OCI-LY7 (cell line): ENCODE measurements around the gene ANAPC1. TPM values are rescaled to one million over a fixed set of nuclear protein-coding genes. Genes with fewer than 3 reads are reported as not detected.

Experiments
- BruUV-seq: library from RNA; stranded (reverse); fragments of 400-500 nt; replicated peaks from 2 replicates; lab custom pipeline; 2021; lab: Mats Ljungman, UMichigan
- CTCF ChIA-PET: fragments of 300-600 bp; sonication (Branson Sonifier 250); formaldehyde crosslinking; loops from one replicate; lab custom pipeline; 2022; ENCODE audit warnings: antibody characterized with exemption; ENCODE audit not compliant: unreplicated experiment; lab: Charles Lee
- POLR2A ChIA-PET: fragments of 300-600 bp; sonication (Branson Sonifier 250); formaldehyde crosslinking; loops from one replicate; lab custom pipeline; 2022; ENCODE audit warnings: antibody characterized with exemption; lab: Charles Lee
- DNase-seq: peaks from one replicate; pipeline ENCODE4 v3.0.0-alpha.2; 2015; ENCODE audit warnings: low spot score
- H2AFZ ChIP-seq: fragments of 200-600 bp; sonication (generic), shearing (Covaris generic); 2 replicates; pipeline ENCODE4 v1.6.1; 2014; ENCODE audit warnings: mild to moderate bottlenecking, antibody characterized with exemption, low read length, moderate library complexity
- H3K27ac ChIP-seq: fragments of 200-600 bp; sonication (generic); 2 replicates; pipeline ENCODE4 v1.5.1; 2014; ENCODE audit warnings: mixed run types, low read depth, mild to moderate bottlenecking, moderate library complexity, low read length, inconsistent platforms; ENCODE audit not compliant: poor library complexity, severe bottlenecking
- H3K36me3 ChIP-seq: fragments of 200-600 bp; sonication (generic); 2 replicates; pipeline ENCODE4 v1.6.1; 2014; ENCODE audit warnings: mild to moderate bottlenecking, antibody characterized with exemption, low read length, moderate library complexity, mixed read lengths; ENCODE audit not compliant: insufficient read depth
- H3K4me1 ChIP-seq: fragments of 200-600 bp; sonication (generic); 2 replicates; pipeline ENCODE4 v1.5.1; 2014; ENCODE audit warnings: mild to moderate bottlenecking, low read length; ENCODE audit not compliant: insufficient read depth, poor library complexity, severe bottlenecking
- H3K4me2 ChIP-seq: fragments of 200-600 bp; sonication (generic); 2 replicates; pipeline ENCODE4 v1.6.1; 2014; ENCODE audit warnings: mild to moderate bottlenecking, low read length
- H3K4me3 ChIP-seq: fragments of 200-600 bp; sonication (generic); 2 replicates; pipeline ENCODE4 v1.5.1; 2014; ENCODE audit warnings: mild to moderate bottlenecking, low read depth, low read length; ENCODE audit not compliant: poor library complexity, severe bottlenecking
- H3K79me2 ChIP-seq: fragments of 200-600 bp; sonication (generic); 2 replicates; pipeline ENCODE4 v1.6.1; 2016; ENCODE audit warnings: low read depth, mild to moderate bottlenecking, low read length, moderate library complexity, mixed read lengths; ENCODE audit not compliant: insufficient read depth
- H3K9me2 ChIP-seq: fragments of 200-600 bp; sonication (generic); 2 replicates; pipeline ENCODE4 v1.6.1; 2016; ENCODE audit warnings: mild to moderate bottlenecking, low read length, mixed read lengths; ENCODE audit not compliant: insufficient read depth
- H3K9me3 ChIP-seq: fragments of 200-600 bp; sonication (generic); 2 replicates; pipeline ENCODE4 v1.6.1; 2014; ENCODE audit warnings: mild to moderate bottlenecking, mixed run types, low read length, mixed read lengths
- H4K20me1 ChIP-seq: fragments of 200-600 bp; sonication (generic); 2 replicates; pipeline ENCODE4 v1.6.1; 2014; ENCODE audit warnings: mild to moderate bottlenecking, antibody characterized with exemption, low read length, moderate library complexity, mixed read lengths; ENCODE audit not compliant: insufficient read depth
- CTCF ChIP-seq: fragments of 200-600 bp; sonication (generic); conservative IDR thresholded peaks from 2 replicates; pipeline ENCODE4 v1.5.1; 2014; ENCODE audit warnings: mild to moderate bottlenecking, antibody characterized with exemption, low read length, moderate library complexity, mixed read lengths
- EZH2phosphoT487 ChIP-seq: fragments of 200-600 bp; sonication (generic); IDR thresholded peaks from 2 replicates; pipeline ENCODE4 v1.6.1; 2018; ENCODE audit warnings: low read depth, borderline replicate concordance, mild to moderate bottlenecking, mixed run types, antibody characterized with exemption, low read length, moderate library complexity, mixed read lengths
- intact Hi-C: fragments of 100-400 bp; cut with micrococcal nuclease; formaldehyde crosslinking; loops from one replicate; pipeline ENCODE4 v1.10.0; 2022; ENCODE audit not compliant: unreplicated experiment
- total RNA-seq, 2 experiments: library from RNA; depleted of rRNA in 1 of 2; stranded (reverse); fragments of >200 nt in 1 of 2; shearing (Covaris generic) in 1 of 2; gene quantifications; 2 replicates each; pipeline ENCODE4 v1.2.3, GENCODE V29; 2014 to 2022

ANAPC1 gene
- total RNA-seq, 2 experiments from 2014 or later: 103 to 131 TPM

DNA sequence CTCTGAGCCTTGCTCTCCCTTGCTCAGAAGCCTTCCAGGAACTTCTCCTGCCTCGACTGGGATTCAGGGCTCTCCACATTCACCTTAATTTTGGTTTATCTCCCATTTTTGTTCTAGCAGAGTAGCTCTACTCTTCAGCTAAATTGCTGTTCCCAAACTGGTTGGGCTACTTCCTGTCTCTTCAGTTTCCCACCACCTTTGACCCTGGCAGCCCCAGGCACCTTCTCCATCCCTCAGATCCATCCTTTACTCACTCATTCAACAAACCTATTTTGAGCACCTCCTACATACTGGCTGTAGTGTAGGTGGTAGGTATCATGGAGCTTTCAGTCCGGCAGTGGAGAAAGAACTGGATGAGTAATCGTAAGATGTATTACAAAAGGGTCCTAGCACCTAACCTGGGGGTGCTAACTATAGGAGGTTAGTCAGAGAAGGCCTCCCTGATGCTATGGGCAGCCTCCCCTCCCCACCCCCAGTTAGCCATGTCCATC, 40.7 kb upstream of the ANAPC1 start:
- no peak overlapping the region for H2AFZ ChIP-seq
- no peaks in the 10 kb centered on the region for H4K20me1 ChIP-seq
- no peak overlapping the region for H3K4me3 ChIP-seq
- BruUV-seq: no TSS peak
- TF ChIP-seq EZH2phosphoT487 (no peak), CTCF (no peak)
- intact Hi-C loops: no loop called here
- H3K27ac ChIP-seq: no peak overlapping the region
- no peak overlapping the region for H3K4me2 ChIP-seq
- POLR2A ChIA-PET: interaction anchor here (0.5 to 0.6 kb wide), 2 partner anchors 29 to 46 kb away, joined by 3 read pairs; no protein-coding TSS in a partner anchor
- H3K4me1 ChIP-seq: no peaks in the 10 kb centered on the region
- no peaks in the 10 kb centered on the region for H3K9me2 ChIP-seq
- no peaks in the 10 kb centered on the region for H3K36me3 ChIP-seq
- CTCF ChIA-PET: no interaction called here
- DNase-seq: no peak
- H3K9me3 ChIP-seq: no peaks in the 10 kb centered on the region
- no peaks in the 10 kb centered on the region for H3K79me2 ChIP-seq

DNA sequence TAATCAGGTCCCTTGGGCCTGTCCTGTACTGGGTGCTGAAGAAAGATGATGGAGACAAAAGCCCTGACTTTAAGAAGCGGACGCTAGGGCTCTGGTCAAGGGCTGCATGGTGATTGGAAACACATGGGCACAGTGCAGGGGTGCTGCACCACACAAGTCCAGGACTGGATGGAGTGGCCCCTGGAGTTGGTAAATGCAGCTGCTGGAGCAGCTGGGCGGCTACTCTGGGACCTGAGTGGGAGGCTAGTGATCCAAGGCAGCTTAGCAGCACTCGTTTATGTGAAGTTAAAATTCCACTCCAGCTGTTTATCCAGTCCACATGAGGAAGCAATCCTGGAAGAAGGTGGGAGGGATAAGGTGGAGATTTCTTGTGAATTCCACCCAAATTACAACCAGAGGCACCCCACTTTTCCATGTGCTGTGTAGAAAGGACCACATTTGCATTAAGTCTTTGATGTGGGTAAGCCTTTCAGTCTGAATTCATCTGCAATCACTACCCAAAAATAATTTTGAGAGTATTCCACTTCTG, 39.3 kb upstream of the ANAPC1 start:
- no TSS peak for BruUV-seq
- TF ChIP-seq CTCF (no peak), EZH2phosphoT487 (no peak)
- no peaks in the 10 kb centered on the region for H3K36me3 ChIP-seq
- no peaks in the 10 kb centered on the region for H3K79me2 ChIP-seq
- no peak overlapping the region for H3K4me3 ChIP-seq
- no peak overlapping the region for H3K4me2 ChIP-seq
- DNase-seq: no peak
- ChIA-PET CTCF (no interaction called here), POLR2A (no interaction called here)
- H3K4me1 ChIP-seq: no peaks in the 10 kb centered on the region
- no peaks in the 10 kb centered on the region for H3K9me2 ChIP-seq
- H4K20me1 ChIP-seq: no peaks in the 10 kb centered on the region
- intact Hi-C loops: no loop called here
- H3K27ac ChIP-seq: no peak overlapping the region
- H2AFZ ChIP-seq: no peak overlapping the region
- no peaks in the 10 kb centered on the region for H3K9me3 ChIP-seq

GRCh38 chr2:111919794-111920608, 36.0 kb upstream of the ANAPC1 start:
- Histone ChIP-seq H3K4me1 (no peaks in the 10 kb centered on the region), H3K27ac (no peak overlapping the region), H2AFZ (no peak overlapping the region), H3K36me3 (no peaks in the 10 kb centered on the region), H3K79me2 (no peaks in the 10 kb centered on the region), H4K20me1 (no peaks in the 10 kb centered on the region), H3K4me2 (no peak overlapping the region), H3K9me3 (no peaks in the 10 kb centered on the region), H3K9me2 (no peaks in the 10 kb centered on the region), H3K4me3 (no peak overlapping the region)
- TF ChIP-seq EZH2phosphoT487 (no peak), CTCF (no peak)
- CTCF ChIA-PET: interaction anchor here (0.6 kb wide), 1 partner anchor 1112 kb away, joined by 3 read pairs; no protein-coding TSS in a partner anchor
- intact Hi-C loops: no loop called here
- no TSS peak for BruUV-seq
- POLR2A ChIA-PET: no interaction called here
- no peak for DNase-seq
